Measurements from ENCODE around the gene KHDRBS2. TPM values are rescaled to one million over a fixed set of nuclear protein-coding genes. Genes with fewer than 3 reads are reported as not detected.

Gene KHDRBS2
- total RNA-seq, 1 donor from 2014 or later = 10.9 TPM

DNA sequence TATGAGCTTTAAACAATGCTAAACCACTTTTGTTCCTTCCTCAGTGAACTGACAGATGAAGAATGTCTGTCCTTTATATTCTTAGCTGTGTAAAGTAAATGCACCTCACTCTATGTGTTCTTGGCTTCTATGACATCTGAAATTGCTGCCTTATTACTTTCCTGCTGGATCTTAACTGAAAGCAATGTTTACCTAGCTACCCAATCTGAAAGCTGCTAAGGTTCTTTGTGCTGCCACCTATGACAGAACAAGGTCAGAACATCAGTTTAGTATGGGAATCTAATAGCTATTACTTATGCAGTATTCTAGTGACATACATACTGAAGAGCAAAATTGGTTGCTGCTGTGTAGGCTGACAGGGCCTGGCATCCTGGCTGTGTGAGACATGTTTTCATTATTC lies 444.1 kb downstream of the KHDRBS2 start:
- TF ChIP-seq, protein P1, sequence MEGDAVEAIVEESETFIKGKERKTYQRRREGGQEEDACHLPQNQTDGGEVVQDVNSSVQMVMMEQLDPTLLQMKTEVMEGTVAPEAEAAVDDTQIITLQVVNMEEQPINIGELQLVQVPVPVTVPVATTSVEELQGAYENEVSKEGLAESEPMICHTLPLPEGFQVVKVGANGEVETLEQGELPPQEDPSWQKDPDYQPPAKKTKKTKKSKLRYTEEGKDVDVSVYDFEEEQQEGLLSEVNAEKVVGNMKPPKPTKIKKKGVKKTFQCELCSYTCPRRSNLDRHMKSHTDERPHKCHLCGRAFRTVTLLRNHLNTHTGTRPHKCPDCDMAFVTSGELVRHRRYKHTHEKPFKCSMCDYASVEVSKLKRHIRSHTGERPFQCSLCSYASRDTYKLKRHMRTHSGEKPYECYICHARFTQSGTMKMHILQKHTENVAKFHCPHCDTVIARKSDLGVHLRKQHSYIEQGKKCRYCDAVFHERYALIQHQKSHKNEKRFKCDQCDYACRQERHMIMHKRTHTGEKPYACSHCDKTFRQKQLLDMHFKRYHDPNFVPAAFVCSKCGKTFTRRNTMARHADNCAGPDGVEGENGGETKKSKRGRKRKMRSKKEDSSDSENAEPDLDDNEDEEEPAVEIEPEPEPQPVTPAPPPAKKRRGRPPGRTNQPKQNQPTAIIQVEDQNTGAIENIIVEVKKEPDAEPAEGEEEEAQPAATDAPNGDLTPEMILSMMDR (IDR thresholded peaks at IDR 0.05) = no peak
- no peaks in the 10 kb centered on the region for H3K27me3 ChIP-seq (ENCODE audit: low read depth)
- H3K36me3 ChIP-seq = no peaks in the 10 kb centered on the region
- DNase-seq = no peak
- H3K27ac ChIP-seq = no peak overlapping the region
- no peak overlapping the region for H3K4me3 ChIP-seq
- intact Hi-C loops (cut with DNase I) = no loop called here
- H3K9me3 ChIP-seq = no peaks in the 10 kb centered on the region
- no peak for ATAC-seq
- H3K4me1 ChIP-seq = no peaks in the 10 kb centered on the region

DNA sequence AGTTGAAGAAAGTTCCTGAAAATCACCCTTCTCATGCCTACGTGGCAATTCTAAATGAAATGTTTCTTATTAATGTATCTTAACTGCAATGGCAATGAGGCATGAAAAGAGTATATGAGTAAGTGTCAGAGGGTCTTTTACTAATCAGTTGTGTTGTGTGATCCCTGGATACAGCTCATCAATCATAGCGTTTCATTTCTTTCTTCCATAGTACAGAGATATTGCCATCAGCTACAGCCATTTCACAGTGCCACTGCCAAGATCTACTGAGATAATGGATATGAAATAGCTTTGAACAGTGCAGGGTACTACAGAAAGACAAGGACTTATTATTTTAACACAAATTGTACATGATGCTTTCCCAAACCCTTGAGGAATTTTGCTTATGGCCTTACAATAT lies 450.8 kb downstream of the KHDRBS2 start:
- no peak overlapping the region for H3K27ac ChIP-seq
- H3K4me3 ChIP-seq = no peak overlapping the region
- no peaks in the 10 kb centered on the region for H3K36me3 ChIP-seq
- intact Hi-C loops (cut with DNase I) = no loop called here
- no peaks in the 10 kb centered on the region for H3K27me3 ChIP-seq (ENCODE audit: low read depth)
- ATAC-seq = no peak
- no peak for DNase-seq
- TF ChIP-seq, protein P1 (IDR thresholded peaks at IDR 0.05) = no peak
- no peaks in the 10 kb centered on the region for H3K9me3 ChIP-seq
- no peaks in the 10 kb centered on the region for H3K4me1 ChIP-seq

DNA sequence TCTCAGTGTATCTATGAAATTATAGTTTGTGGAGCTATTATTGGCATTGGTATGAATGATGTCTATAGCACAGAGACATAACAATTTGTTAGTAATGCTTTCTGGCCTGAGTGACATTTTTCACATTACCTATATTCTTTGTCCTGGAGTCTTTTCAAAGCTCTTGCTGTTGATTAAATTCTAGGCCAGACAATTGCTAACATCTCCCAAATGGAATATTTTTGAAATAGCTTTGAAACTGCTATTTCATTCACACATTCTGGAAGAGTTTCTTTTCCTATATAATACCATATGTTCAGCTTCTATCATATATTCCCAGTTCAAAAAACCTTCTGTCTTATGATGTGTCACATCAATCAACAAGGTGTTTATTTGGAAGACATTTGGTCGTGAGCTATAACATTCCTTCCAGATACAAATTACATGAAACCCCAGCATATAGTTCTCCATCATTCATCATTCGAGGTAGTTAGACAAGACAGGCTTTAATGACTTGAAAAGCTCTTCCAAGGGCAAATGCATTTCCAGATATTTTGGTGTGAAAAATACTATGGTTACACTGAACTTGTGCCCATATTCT lies 452.8 kb downstream of the KHDRBS2 start:
- no peak overlapping the region for H3K4me3 ChIP-seq
- TF ChIP-seq, protein P1 (IDR thresholded peaks at IDR 0.05) = no peak
- no peaks in the 10 kb centered on the region for H3K36me3 ChIP-seq
- H3K27ac ChIP-seq = no peak overlapping the region
- H3K4me1 ChIP-seq = no peaks in the 10 kb centered on the region
- H3K27me3 ChIP-seq (ENCODE audit: low read depth) = no peaks in the 10 kb centered on the region
- ATAC-seq = no peak
- H3K9me3 ChIP-seq = no peaks in the 10 kb centered on the region
- no peak for DNase-seq
- intact Hi-C loops (cut with DNase I) = no loop called here

DNA sequence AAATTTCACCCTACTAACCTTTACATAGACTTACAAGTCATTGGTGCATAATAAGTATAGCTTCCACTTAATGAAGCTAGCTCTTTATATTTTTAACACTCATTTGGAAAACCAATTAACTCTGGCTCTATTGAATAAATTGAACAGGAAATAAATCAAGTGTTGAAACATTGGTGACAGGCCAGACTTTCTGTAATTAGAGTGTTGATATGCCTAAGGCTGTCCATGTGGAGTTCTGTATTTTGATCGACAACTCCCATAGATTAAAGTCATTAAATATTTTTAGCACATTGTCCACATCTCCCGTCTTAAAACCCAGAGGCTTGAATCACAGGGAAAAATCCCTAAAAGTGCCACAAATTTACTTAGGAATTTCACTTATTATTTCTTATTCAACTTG lies 468.3 kb downstream of the KHDRBS2 start:
- no peaks in the 10 kb centered on the region for H3K36me3 ChIP-seq
- DNase-seq (no peak), ATAC-seq (no peak)
- intact Hi-C loops (cut with DNase I) = no loop called here
- no peaks in the 10 kb centered on the region for H3K27me3 ChIP-seq (ENCODE audit: low read depth)
- no peak overlapping the region for H3K27ac ChIP-seq
- no peak overlapping the region for H3K4me3 ChIP-seq
- no peaks in the 10 kb centered on the region for H3K9me3 ChIP-seq
- no peaks in the 10 kb centered on the region for H3K4me1 ChIP-seq
- TF ChIP-seq, protein P1 (IDR thresholded peaks at IDR 0.05) = no peak

DNA sequence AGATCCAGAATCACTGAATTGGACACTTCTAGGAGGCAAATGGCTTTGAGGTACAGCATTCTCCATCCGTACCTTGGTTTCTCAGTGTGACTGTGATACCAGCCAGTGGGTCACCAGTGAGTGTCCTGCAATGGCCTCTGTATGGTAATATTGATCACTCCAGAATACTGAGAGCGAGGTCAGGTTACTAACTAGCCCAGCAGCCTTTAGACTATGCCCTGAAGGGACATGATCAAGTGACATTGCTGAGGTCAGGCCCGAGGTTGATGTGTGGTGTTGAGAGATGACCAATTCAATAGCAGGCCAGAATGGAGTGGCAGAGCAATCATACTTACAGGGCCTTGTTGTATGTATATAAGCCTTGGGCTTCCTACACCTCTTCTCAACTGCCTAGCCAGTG lies 476.0 kb downstream of the KHDRBS2 start:
- Histone ChIP-seq H3K9me3 (no peaks in the 10 kb centered on the region), H3K36me3 (no peaks in the 10 kb centered on the region), H3K27me3 (ENCODE audit: low read depth) (no peaks in the 10 kb centered on the region), H3K27ac (no peak overlapping the region), H3K4me3 (no peak overlapping the region), H3K4me1 (no peaks in the 10 kb centered on the region)
- TF ChIP-seq, protein P1 (IDR thresholded peaks at IDR 0.05) = no peak
- ATAC-seq = no peak
- intact Hi-C loops (cut with DNase I) = no loop called here
- no peak for DNase-seq
